Peyer's patch (tissue), 4 donors: ENCODE results near the gene DLL3.

ENCODE experiments used
- POLR2A ChIP-seq, 2 donors: fragments of 450-650 bp; IDR thresholded peaks; one replicate each; pipeline ENCODE4 v1.5.1; 2017; ENCODE audit warnings: antibody characterized with exemption in 2 of 2, mild to moderate bottlenecking in 2 of 2, moderate library complexity in 2 of 2
- TF ChIP-seq, protein P1 (sequence below), 6 experiments: fragments of 450-650 bp in 4 of 6; fragments of 200-600 bp in 2 of 6; sonication (generic) in 1 of 6; IDR thresholded peaks; one replicate each; pipeline ENCODE4 v1.5.1; 2017 to 2019; ENCODE audit warnings: antibody characterized with exemption in 6 of 6, mild to moderate bottlenecking in 3 of 6, moderate library complexity in 1 of 6

DNA sequence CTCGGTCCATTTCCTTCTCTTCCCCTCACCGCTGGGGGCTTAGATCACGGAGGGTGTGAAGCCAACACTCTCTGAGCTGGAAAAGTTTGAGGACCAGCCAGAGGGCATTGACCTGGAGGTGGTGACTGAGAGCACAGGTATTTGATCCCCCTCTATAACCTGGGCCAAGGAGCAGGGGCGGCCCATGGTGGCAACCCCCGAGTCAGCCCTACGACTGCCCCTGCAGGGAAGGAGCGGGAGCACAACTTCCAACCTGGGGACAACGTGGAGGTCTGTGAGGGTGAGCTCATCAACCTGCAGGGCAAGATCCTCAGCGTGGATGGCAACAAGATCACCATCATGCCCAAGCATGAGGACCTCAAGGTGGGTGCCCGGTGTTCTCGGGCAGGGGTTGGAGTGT, 29.7 kb upstream of the DLL3 start:
- TF ChIP-seq, protein P1, sequence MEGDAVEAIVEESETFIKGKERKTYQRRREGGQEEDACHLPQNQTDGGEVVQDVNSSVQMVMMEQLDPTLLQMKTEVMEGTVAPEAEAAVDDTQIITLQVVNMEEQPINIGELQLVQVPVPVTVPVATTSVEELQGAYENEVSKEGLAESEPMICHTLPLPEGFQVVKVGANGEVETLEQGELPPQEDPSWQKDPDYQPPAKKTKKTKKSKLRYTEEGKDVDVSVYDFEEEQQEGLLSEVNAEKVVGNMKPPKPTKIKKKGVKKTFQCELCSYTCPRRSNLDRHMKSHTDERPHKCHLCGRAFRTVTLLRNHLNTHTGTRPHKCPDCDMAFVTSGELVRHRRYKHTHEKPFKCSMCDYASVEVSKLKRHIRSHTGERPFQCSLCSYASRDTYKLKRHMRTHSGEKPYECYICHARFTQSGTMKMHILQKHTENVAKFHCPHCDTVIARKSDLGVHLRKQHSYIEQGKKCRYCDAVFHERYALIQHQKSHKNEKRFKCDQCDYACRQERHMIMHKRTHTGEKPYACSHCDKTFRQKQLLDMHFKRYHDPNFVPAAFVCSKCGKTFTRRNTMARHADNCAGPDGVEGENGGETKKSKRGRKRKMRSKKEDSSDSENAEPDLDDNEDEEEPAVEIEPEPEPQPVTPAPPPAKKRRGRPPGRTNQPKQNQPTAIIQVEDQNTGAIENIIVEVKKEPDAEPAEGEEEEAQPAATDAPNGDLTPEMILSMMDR (IDR thresholded peaks at IDR 0.05) = no peak
- TF ChIP-seq POLR2A (IDR thresholded peaks at IDR 0.05) = no peak
